Loucy (cell line): ENCODE measurements around the gene SEMA6A.

Source experiments
- H2AFZ ChIP-seq: fragments of 200-600 bp; sonication (generic); 2 replicates; pipeline ENCODE4 v1.6.0; 2016; ENCODE audit warnings: antibody characterized with exemption, mild to moderate bottlenecking, low read length, moderate library complexity
- H3F3A ChIP-seq: fragments of 200-600 bp; 2 replicates; pipeline ENCODE4 v1.6.0; 2016; ENCODE audit warnings: antibody characterized with exemption, low read depth, mild to moderate bottlenecking
- H3K27me3 ChIP-seq: fragments of 200-600 bp; sonication (generic); 2 replicates; pipeline ENCODE4 v1.6.1; 2014; ENCODE audit warnings: low read length, mild to moderate bottlenecking; ENCODE audit not compliant: insufficient read depth, poor library complexity, severe bottlenecking
- H3K36me3 ChIP-seq: fragments of 200-600 bp; sonication (generic); 2 replicates; pipeline ENCODE4 v1.6.1; 2016; ENCODE audit warnings: low read length; ENCODE audit not compliant: insufficient read depth
- H3K4me1 ChIP-seq: fragments of 200-600 bp; sonication (generic); 2 replicates; pipeline ENCODE4 v1.5.1; 2014; ENCODE audit warnings: low read length, mild to moderate bottlenecking; ENCODE audit not compliant: insufficient read depth, poor library complexity, severe bottlenecking
- H3K4me2 ChIP-seq: fragments of 200-600 bp; sonication (generic); 2 replicates; pipeline ENCODE4 v1.6.0; 2014; ENCODE audit warnings: antibody characterized with exemption, low read length, low read depth, mild to moderate bottlenecking; ENCODE audit not compliant: poor library complexity, severe bottlenecking
- H3K4me3 ChIP-seq: fragments of 200-600 bp; sonication (generic); 2 replicates; pipeline ENCODE4 v1.5.1; 2014; ENCODE audit warnings: low read length, mild to moderate bottlenecking, mixed read lengths; ENCODE audit not compliant: poor library complexity, severe bottlenecking
- H3K79me2 ChIP-seq: fragments of 200-600 bp; sonication (generic); 2 replicates; pipeline ENCODE4 v1.6.1; 2014; ENCODE audit warnings: low read length; ENCODE audit not compliant: insufficient read depth
- H3K9ac ChIP-seq: fragments of 200-600 bp; sonication (generic); 2 replicates; pipeline ENCODE4 v1.6.0; 2014; ENCODE audit warnings: mild to moderate bottlenecking, low read depth, low read length, moderate library complexity; ENCODE audit not compliant: poor library complexity, severe bottlenecking
- H3K9me2 ChIP-seq: fragments of 200-600 bp; sonication (generic); replicated peaks from 2 replicates; pipeline ENCODE4 v1.6.1; 2016; ENCODE audit warnings: low read depth, low read length, mixed read lengths
- H3K9me3 ChIP-seq: fragments of 200-600 bp; sonication (generic); 2 replicates; pipeline ENCODE4 v1.6.1; 2014; ENCODE audit warnings: mild to moderate bottlenecking, antibody characterized with exemption, low read length, low read depth; ENCODE audit not compliant: insufficient read depth
- H4K20me1 ChIP-seq: fragments of 200-600 bp; sonication (generic); 2 replicates; pipeline ENCODE4 v1.6.0; 2014; ENCODE audit warnings: antibody characterized with exemption, low read length, mild to moderate bottlenecking; ENCODE audit not compliant: insufficient read depth, poor library complexity, severe bottlenecking
- CTCF ChIP-seq: fragments of 200-600 bp; sonication (generic); conservative IDR thresholded peaks from 2 replicates; pipeline ENCODE4 v1.5.1; 2014; ENCODE audit warnings: mild to moderate bottlenecking, antibody characterized with exemption, low read length
- EZH2phosphoT487 ChIP-seq: fragments of 200-600 bp; IDR thresholded peaks from 2 replicates; pipeline ENCODE4 v1.6.1; 2018; ENCODE audit warnings: antibody characterized with exemption, mild to moderate bottlenecking, moderate library complexity, borderline replicate concordance

SEMA6A gene

GRCh38 chr5:116561658-116562057 is 13.0 kb downstream of the SEMA6A start:
- H3K4me2 ChIP-seq = no peak overlapping the region
- H2AFZ ChIP-seq = no peak overlapping the region
- no peaks in the 10 kb centered on the region for H3K9me3 ChIP-seq
- TF ChIP-seq EZH2phosphoT487 (no peak), CTCF (no peak)
- H3K4me3 ChIP-seq = no peak overlapping the region
- no peaks in the 10 kb centered on the region for H3K9me2 ChIP-seq
- H3K79me2 ChIP-seq = no peaks in the 10 kb centered on the region
- H3F3A ChIP-seq = no peaks in the 10 kb centered on the region
- no peaks in the 10 kb centered on the region for H4K20me1 ChIP-seq
- no peaks in the 10 kb centered on the region for H3K36me3 ChIP-seq
- H3K4me1 ChIP-seq = peaks cover 4% of the 10 kb centered on the region
- H3K9ac ChIP-seq = no peak overlapping the region
- H3K27me3 ChIP-seq = no peaks in the 10 kb centered on the region

GRCh38 chr5:116559673-116560164 is 14.9 kb downstream of the SEMA6A start:
- Histone ChIP-seq H3F3A (no peaks in the 10 kb centered on the region), H3K9me3 (no peaks in the 10 kb centered on the region), H3K79me2 (no peaks in the 10 kb centered on the region), H4K20me1 (no peaks in the 10 kb centered on the region), H3K36me3 (no peaks in the 10 kb centered on the region), H3K9ac (no peak overlapping the region), H3K9me2 (no peaks in the 10 kb centered on the region), H3K4me3 (no peak overlapping the region), H3K27me3 (no peaks in the 10 kb centered on the region), H3K4me2 (no peak overlapping the region), H2AFZ (no peak overlapping the region), H3K4me1 (peaks cover 4% of the 10 kb centered on the region)
- TF ChIP-seq CTCF = no peak
- TF ChIP-seq EZH2phosphoT487 = no peak

- no peak overlapping the region for H3K4me3 ChIP-seq
- H2AFZ ChIP-seq = no peak overlapping the region
- TF ChIP-seq CTCF (no peak), EZH2phosphoT487 (no peak)
- H3K9me2 ChIP-seq = no peaks in the 10 kb centered on the region
- no peaks in the 10 kb centered on the region for H3K27me3 ChIP-seq
- H3K4me2 ChIP-seq = no peak overlapping the region
- H3K9me3 ChIP-seq = no peaks in the 10 kb centered on the region
- H3K79me2 ChIP-seq = no peaks in the 10 kb centered on the region
- no peaks in the 10 kb centered on the region for H4K20me1 ChIP-seq
- H3K4me1 ChIP-seq = peaks cover 4% of the 10 kb centered on the region
- H3K9ac ChIP-seq = no peak overlapping the region
- H3K36me3 ChIP-seq = no peaks in the 10 kb centered on the region
- H3F3A ChIP-seq = no peaks in the 10 kb centered on the region
Observed at GRCh38 chr5:116559239-116559638, 15.4 kb downstream of the SEMA6A start.
